OCI-LY1 (cell line): ENCODE measurements around the gene CEP128.

Experiments used
- H2AFZ ChIP-seq: fragments of 200-600 bp; sonication (generic), shearing (Covaris generic); 2 replicates; pipeline ENCODE4 v1.6.0; 2014; ENCODE audit warnings: antibody characterized with exemption, mild to moderate bottlenecking, low read length
- H3F3A ChIP-seq: fragments of 200-600 bp; sonication (generic), shearing (Covaris generic); 2 replicates; pipeline ENCODE4 v1.6.0; 2014; ENCODE audit warnings: mild to moderate bottlenecking, antibody characterized with exemption, low read length, moderate library complexity; ENCODE audit not compliant: insufficient read depth
- H3K27ac ChIP-seq: fragments of 200-600 bp; sonication (generic); 2 replicates; pipeline ENCODE4 v1.5.1; 2014; ENCODE audit warnings: low read length, mixed run types, mild to moderate bottlenecking, low read depth; ENCODE audit not compliant: poor library complexity, severe bottlenecking
- H3K27me3 ChIP-seq: fragments of 200-600 bp; sonication (generic); 2 replicates; pipeline ENCODE4 v1.6.0; 2014; ENCODE audit warnings: antibody characterized with exemption, mild to moderate bottlenecking, low read length, moderate library complexity; ENCODE audit not compliant: insufficient read depth
- H3K36me3 ChIP-seq: fragments of 200-600 bp; sonication (generic); 2 replicates; pipeline ENCODE4 v1.6.1; 2014; ENCODE audit warnings: mild to moderate bottlenecking, antibody characterized with exemption, low read length, moderate library complexity, mixed read lengths; ENCODE audit not compliant: insufficient read depth
- H3K4me1 ChIP-seq: fragments of 200-600 bp; sonication (generic); 2 replicates; pipeline ENCODE4 v1.5.1; 2014; ENCODE audit warnings: mild to moderate bottlenecking, low read length, moderate library complexity; ENCODE audit not compliant: insufficient read depth, severe bottlenecking
- H3K4me2 ChIP-seq: fragments of 200-600 bp; sonication (generic), shearing (Covaris generic); 2 replicates; pipeline ENCODE4 v1.6.1; 2014; ENCODE audit warnings: low read length
- H3K4me3 ChIP-seq: fragments of 200-600 bp; sonication (generic); 2 replicates; pipeline ENCODE4 v1.5.1; 2014; ENCODE audit warnings: low read length, low read depth, mild to moderate bottlenecking, mixed read lengths; ENCODE audit not compliant: poor library complexity, severe bottlenecking
- H3K79me2 ChIP-seq: fragments of 200-600 bp; shearing (Covaris generic); 2 replicates; pipeline ENCODE4 v1.6.1; 2016; ENCODE audit warnings: mixed run types, low read length, mixed read lengths; ENCODE audit not compliant: insufficient read depth
- H3K9ac ChIP-seq: fragments of 200-600 bp; sonication (generic), shearing (Covaris generic); 2 replicates; pipeline ENCODE4 v1.6.1; 2014; ENCODE audit warnings: mild to moderate bottlenecking, low read length, mixed read lengths
- H3K9me2 ChIP-seq: fragments of 200-600 bp; sonication (generic), shearing (Covaris generic); 2 replicates; pipeline ENCODE4 v1.6.1; 2014; ENCODE audit warnings: low read depth, mild to moderate bottlenecking, low read length, mixed read lengths
- H3K9me3 ChIP-seq: fragments of 200-600 bp; shearing (Covaris generic); 2 replicates; pipeline ENCODE4 v1.6.1; 2014; ENCODE audit warnings: low read length, mixed read lengths
- H4K20me1 ChIP-seq: fragments of 200-600 bp; sonication (generic), shearing (Covaris generic); 2 replicates; pipeline ENCODE4 v1.6.0; 2016; ENCODE audit warnings: mild to moderate bottlenecking, low read length; ENCODE audit not compliant: insufficient read depth
- EZH2 ChIP-seq: fragments of 200-600 bp; sonication (generic), shearing (Covaris generic); IDR thresholded peaks from 2 replicates; pipeline ENCODE4 v1.8.0; 2017; ENCODE audit warnings: borderline replicate concordance, mixed run types, mild to moderate bottlenecking, antibody characterized with exemption, low read length, moderate library complexity, mixed read lengths
- TF ChIP-seq, protein P1 (sequence below): fragments of 200-600 bp; sonication (generic), shearing (Covaris generic); IDR thresholded peaks from 2 replicates; pipeline ENCODE4 v1.5.1; 2017; ENCODE audit warnings: mild to moderate bottlenecking, antibody characterized with exemption, low read length, moderate library complexity, mixed read lengths

Gene CEP128

DNA sequence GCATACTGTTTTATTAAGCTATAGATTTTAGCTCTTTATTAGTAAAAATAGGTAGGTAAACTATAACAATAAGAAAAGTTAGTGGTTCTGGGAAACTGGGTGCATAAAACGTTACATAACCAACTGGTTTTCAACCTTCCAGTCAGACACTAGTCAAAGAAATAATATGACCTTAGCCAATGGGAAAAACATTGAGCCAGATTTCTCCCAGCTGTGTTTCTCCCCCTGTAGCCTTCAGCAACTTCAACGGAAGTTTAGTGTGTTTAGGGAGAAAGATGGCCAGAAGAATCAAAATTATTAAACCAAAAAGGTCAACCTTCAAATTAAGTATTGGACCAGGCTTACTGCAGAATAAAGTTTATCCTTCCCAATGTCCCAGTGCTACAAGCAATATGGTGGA is 446.8 kb downstream of the CEP128 start:
- Histone ChIP-seq H3K9me3 (no peaks in the 10 kb centered on the region), H3F3A (no peaks in the 10 kb centered on the region), H3K4me1 (peaks cover 8% of the 10 kb centered on the region), H3K9me2 (no peaks in the 10 kb centered on the region), H3K79me2 (no peaks in the 10 kb centered on the region), H3K27me3 (no peaks in the 10 kb centered on the region), H3K4me3 (no peak overlapping the region), H4K20me1 (no peaks in the 10 kb centered on the region), H3K27ac (no peak overlapping the region), H2AFZ (no peak overlapping the region), H3K36me3 (no peaks in the 10 kb centered on the region), H3K4me2 (no peak overlapping the region), H3K9ac (no peak overlapping the region)
- TF ChIP-seq, protein P1, sequence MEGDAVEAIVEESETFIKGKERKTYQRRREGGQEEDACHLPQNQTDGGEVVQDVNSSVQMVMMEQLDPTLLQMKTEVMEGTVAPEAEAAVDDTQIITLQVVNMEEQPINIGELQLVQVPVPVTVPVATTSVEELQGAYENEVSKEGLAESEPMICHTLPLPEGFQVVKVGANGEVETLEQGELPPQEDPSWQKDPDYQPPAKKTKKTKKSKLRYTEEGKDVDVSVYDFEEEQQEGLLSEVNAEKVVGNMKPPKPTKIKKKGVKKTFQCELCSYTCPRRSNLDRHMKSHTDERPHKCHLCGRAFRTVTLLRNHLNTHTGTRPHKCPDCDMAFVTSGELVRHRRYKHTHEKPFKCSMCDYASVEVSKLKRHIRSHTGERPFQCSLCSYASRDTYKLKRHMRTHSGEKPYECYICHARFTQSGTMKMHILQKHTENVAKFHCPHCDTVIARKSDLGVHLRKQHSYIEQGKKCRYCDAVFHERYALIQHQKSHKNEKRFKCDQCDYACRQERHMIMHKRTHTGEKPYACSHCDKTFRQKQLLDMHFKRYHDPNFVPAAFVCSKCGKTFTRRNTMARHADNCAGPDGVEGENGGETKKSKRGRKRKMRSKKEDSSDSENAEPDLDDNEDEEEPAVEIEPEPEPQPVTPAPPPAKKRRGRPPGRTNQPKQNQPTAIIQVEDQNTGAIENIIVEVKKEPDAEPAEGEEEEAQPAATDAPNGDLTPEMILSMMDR: no peak
- TF ChIP-seq EZH2: no peak

DNA sequence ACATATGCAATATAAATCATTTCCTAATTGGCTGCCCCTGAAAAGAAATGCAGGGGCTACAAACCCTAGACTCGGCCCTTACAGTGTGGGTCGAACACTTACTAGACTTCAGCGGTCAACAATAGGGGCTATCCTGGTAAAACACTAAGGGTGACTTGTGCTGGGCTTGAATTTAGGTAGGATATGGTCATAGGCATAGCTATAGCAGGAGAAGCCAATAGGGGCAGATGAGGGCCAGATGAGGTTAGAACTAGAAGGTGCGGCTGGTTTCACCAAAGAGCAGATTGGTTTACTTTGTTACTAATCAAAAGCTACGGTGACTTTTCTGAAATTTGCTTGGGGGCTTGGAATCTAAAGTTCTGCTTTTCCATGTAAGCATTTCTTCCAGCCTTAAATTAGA is 447.9 kb downstream of the CEP128 start:
- no peak overlapping the region for H3K4me2 ChIP-seq
- H3K27ac ChIP-seq: no peak overlapping the region
- no peaks in the 10 kb centered on the region for H4K20me1 ChIP-seq
- no peak overlapping the region for H2AFZ ChIP-seq
- no peaks in the 10 kb centered on the region for H3K9me2 ChIP-seq
- H3K4me3 ChIP-seq: no peak overlapping the region
- H3F3A ChIP-seq: no peaks in the 10 kb centered on the region
- H3K9ac ChIP-seq: no peak overlapping the region
- peaks cover 8% of the 10 kb centered on the region for H3K4me1 ChIP-seq
- H3K79me2 ChIP-seq: no peaks in the 10 kb centered on the region
- H3K27me3 ChIP-seq: no peaks in the 10 kb centered on the region
- H3K36me3 ChIP-seq: no peaks in the 10 kb centered on the region
- TF ChIP-seq EZH2: no peak
- TF ChIP-seq, protein P1: no peak
- no peaks in the 10 kb centered on the region for H3K9me3 ChIP-seq

DNA sequence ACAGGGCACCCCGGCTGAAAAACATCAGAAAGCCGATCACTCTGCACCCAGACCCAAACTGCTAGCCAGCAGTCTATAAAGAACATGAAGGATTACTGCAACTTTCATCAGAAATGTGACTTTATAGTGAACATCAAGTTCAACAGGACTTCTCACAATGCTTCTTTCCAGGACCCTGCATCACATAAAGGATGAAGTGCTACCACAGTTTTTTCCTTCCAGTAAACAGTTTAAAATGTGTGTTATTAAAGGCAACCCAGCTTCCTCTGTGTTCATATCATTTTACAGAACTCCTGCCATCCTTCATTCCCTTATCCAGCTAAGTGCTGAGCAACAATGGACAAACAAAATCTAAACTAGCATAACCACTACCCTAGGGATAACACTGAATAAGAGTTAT is 449.9 kb downstream of the CEP128 start:
- no peak overlapping the region for H2AFZ ChIP-seq
- no peaks in the 10 kb centered on the region for H3K79me2 ChIP-seq
- H3K4me1 ChIP-seq: peaks cover 8% of the 10 kb centered on the region
- no peak overlapping the region for H3K27ac ChIP-seq
- no peaks in the 10 kb centered on the region for H3F3A ChIP-seq
- H3K9me3 ChIP-seq: no peaks in the 10 kb centered on the region
- H3K4me3 ChIP-seq: no peak overlapping the region
- no peaks in the 10 kb centered on the region for H3K9me2 ChIP-seq
- 0 out of 2 replicates have a peak overlapping the region, but pooled peaks have one; percentile 11 for H3K4me2 ChIP-seq
- TF ChIP-seq EZH2: no peak
- TF ChIP-seq, protein P1: no peak
- no peaks in the 10 kb centered on the region for H4K20me1 ChIP-seq
- H3K9ac ChIP-seq: no peak overlapping the region
- no peaks in the 10 kb centered on the region for H3K27me3 ChIP-seq
- no peaks in the 10 kb centered on the region for H3K36me3 ChIP-seq
